SK-N-MC (cell line): Measurements from ENCODE around the gene INF2.

Experiments
- DNase-seq: peaks from one replicate; pipeline ENCODE4 v3.0.0-alpha.2; 2011; ENCODE audit warnings: low read depth, low spot score
- H3K27ac ChIP-seq: fragments of 200-600 bp; sonication (generic); 2 replicates; pipeline ENCODE4 v1.5.1; 2016; ENCODE audit warnings: mixed run types
- H3K36me3 ChIP-seq: fragments of 200-600 bp; sonication (generic); 2 replicates; pipeline ENCODE4 v1.6.1; 2017; ENCODE audit warnings: antibody characterized with exemption, low read length, mixed read lengths; ENCODE audit not compliant: insufficient read depth
- H3K4me3 ChIP-seq: fragments of 200-600 bp; sonication (generic); 2 replicates; pipeline ENCODE4 v1.5.1; 2016
- H3K9ac ChIP-seq: fragments of 200-600 bp; sonication (generic); 2 replicates; pipeline ENCODE4 v1.8.0; 2017; ENCODE audit warnings: mixed run types, mixed read lengths; ENCODE audit not compliant: insufficient read length
- H3K9me3 ChIP-seq: fragments of 200-600 bp; sonication (generic); 2 replicates; pipeline ENCODE4 v1.6.1; 2017; ENCODE audit warnings: low read depth, mild to moderate bottlenecking, antibody characterized with exemption, low read length, moderate library complexity, mixed read lengths
- EZH2 ChIP-seq: fragments of 200-600 bp; sonication (generic); IDR thresholded peaks from one replicate; pipeline ENCODE4 v1.6.1; 2017; ENCODE audit warnings: antibody characterized with exemption
- FOXP2 ChIP-seq: optimal IDR thresholded peaks from 2 replicates; pipeline ENCODE3; 2011; ENCODE audit warnings: mild to moderate bottlenecking, moderate library complexity; ENCODE audit not compliant: insufficient read depth; ENCODE audit errors: extremely low read length, control extremely low read depth
- POLR2AphosphoS5 ChIP-seq: IDR thresholded peaks from 2 replicates; pipeline ENCODE4 v1.6.1; 2012; ENCODE audit warnings: mild to moderate bottlenecking, low read depth, low read length, borderline replicate concordance

INF2 gene

DNA sequence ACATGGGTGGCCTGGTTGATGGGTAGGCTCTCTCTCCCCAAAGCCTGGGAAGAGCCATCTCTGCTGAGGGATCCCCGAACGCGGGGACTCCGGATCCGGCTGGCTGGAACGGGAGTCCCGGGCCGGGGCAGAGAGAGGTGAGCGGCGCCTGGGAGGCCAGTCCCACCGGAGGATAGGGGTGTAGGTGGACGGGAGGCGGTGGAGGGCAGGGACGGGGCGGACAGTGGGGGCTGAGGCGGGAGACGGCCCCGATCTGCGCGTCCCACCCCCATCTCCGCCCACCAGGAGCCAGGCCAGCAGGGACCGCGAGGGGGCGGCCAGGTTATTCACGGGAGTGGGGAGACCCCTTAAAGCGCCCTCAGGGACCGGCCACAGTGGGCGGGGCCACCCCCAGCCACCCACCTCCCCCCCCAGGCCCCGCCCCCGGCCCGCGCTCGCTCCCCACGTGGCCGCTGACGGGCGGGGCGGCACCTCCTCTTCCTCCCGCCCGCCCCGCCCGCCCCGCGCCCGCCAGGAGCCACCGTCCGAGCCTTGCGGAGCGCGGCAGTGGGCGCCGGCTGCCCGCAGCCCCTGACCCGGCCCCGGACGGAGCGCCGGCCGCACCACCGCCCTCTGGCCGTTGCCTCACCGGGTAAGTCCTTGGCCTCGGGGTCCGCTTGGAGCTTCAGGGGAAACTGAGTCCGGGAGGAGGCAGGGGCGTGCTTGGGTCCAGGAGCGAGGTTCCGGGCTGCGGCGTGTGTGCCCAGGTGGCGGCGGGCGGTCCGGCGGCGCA lies at the start of gene INF2:
TSS of gene INF2 (plus strand) at position 510 of the 772 bp plus-strand sequence. CDS start 11,748 bp downstream, outside the sequence.
- DNase-seq: no peak

DNA sequence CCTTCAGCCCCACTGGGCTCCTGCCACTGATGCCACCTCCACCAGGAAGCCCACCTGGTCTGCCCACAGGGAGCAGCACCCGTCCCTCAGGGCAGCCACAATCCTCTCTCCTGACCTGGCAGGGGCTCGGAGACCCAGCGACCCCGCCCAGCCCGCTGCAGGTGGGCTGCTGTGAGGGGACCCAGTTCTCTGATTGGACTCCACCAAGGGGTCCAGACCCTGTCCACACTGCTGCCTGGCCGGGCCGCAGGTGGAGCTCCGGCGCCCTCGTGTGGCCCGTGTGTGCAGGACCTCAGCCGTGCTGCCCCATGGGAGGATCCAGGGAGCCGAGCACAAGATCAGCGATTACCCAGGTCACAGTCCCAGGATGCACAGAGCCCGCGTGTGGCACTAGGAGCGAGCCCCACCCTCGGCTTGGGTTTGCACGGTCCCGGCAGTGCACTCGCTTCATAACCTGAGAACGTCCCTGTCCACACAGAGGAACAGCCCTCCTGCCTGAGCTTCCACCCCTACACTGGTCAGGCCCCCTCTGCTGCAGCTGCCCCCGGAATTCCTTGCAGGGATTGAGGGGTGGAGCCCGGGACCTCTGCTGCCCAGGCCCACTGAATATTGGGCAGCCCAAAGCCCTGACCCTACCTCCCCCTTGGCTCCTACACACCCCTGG lies 49.4 kb upstream of the INF2 start:
- no peaks in the 10 kb centered on the region for H3K36me3 ChIP-seq
- no peaks in the 10 kb centered on the region for H3K9me3 ChIP-seq
- no peak overlapping the region for H3K27ac ChIP-seq
- H3K4me3 ChIP-seq: no peak overlapping the region
- TF ChIP-seq FOXP2 (no peak), EZH2 (no peak), POLR2AphosphoS5 (no peak)
- no peak for DNase-seq
- H3K9ac ChIP-seq: no peak overlapping the region

More for the DNA sequence above, at the start of gene INF2:
- Histone ChIP-seq H3K36me3 (no peaks in the 10 kb centered on the region), H3K4me3 (peak within 1 kb of the TSS; percentile 85), H3K27ac (no peak within 1 kb of the TSS), H3K9ac (peak within 1 kb of the TSS; percentile 81), H3K9me3 (no peaks in the 10 kb centered on the region)
- TF ChIP-seq FOXP2: no peak
- TF ChIP-seq POLR2AphosphoS5: no peak; the same call in 1 of the 2 replicates
- TF ChIP-seq EZH2: no peak

DNA sequence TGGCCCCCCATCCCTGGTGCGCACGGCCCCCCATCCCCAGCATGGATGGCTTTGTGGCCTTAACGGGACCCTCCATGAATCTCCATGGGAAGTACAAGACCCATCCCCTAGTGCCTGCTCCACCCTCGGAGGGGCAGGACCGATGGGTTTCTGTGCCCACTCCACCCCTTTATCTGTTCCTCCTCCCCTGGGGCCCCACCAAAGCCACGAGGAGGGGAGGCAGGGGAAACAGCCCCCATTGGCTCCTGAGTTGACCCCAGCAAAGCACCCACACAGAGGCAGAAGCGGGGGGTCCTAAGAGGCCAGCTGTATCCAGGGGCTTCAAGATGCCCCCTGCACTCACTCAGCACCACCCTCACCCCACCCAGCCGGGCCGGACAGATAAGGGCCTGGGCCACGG lies 48.7 kb upstream of the INF2 start:
- H3K9me3 ChIP-seq: no peaks in the 10 kb centered on the region
- H3K27ac ChIP-seq: no peak overlapping the region
- no peak overlapping the region for H3K4me3 ChIP-seq
- DNase-seq: no peak
- no peaks in the 10 kb centered on the region for H3K36me3 ChIP-seq
- H3K9ac ChIP-seq: no peak overlapping the region
- TF ChIP-seq POLR2AphosphoS5: no peak

DNA sequence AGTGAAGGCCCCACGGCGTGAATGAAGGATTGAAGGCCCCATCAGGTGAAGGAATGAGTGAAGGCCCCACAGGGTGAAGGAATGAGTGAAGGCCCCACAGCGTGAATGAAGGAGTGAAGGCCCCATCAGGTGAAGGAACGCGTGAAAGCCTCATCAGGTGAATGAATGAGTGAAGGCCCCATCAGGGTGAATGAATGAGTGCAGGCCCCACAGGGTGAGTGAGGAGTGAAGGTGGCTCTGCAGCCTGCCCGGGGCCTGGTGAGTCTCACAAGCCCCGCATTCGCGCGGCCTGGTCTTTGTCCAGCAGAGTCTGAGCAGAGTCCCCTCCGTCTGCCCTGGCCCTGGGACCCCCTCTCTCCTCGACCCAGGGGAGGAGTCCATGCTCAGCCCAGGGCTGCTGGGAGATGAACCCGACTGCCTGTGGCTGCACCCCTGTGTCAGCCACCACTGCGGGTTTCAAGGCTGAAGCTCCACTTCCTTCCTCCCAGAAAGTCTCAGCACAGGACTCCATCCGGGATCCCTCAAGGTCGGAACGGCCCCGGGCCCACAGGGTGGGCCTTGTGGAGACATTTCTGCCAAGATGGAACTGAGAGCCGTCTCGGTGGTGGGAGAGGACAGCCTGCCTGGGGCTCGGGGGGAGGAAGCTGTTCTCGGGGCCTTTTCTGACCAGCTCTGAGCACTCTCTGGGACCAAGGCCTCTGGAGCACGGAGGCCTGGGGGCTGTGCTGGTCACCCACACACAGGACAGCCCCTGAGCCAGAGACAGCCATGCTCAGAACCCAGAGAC lies 47.5 kb upstream of the INF2 start:
- Histone ChIP-seq H3K4me3 (no peak overlapping the region), H3K27ac (no peak overlapping the region), H3K9me3 (no peaks in the 10 kb centered on the region), H3K9ac (no peak overlapping the region), H3K36me3 (no peaks in the 10 kb centered on the region)
- TF ChIP-seq EZH2 (no peak), POLR2AphosphoS5 (no peak), FOXP2 (no peak)
- DNase-seq: no peak

DNA sequence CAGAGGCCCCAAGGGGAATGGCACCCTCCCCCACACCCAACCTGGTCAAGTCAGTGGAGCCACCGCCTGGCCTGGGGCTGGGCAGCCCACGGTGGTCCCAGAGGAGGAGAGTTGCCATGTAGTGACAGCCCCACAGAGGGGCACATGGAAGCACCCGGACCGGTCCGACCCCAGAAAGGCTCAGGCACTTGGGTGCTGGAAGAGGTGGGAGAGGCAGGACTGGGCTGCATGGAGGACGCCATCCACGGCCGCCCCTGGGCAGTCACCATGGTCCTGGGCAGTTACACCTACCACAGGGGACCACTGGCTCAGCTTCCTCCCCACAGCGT lies 46.9 kb upstream of the INF2 start:
- H3K9me3 ChIP-seq: no peaks in the 10 kb centered on the region
- H3K27ac ChIP-seq: no peak overlapping the region
- H3K36me3 ChIP-seq: no peaks in the 10 kb centered on the region
- H3K4me3 ChIP-seq: no peak overlapping the region
- TF ChIP-seq POLR2AphosphoS5 (no peak), EZH2 (no peak), FOXP2 (no peak)
- no peak for DNase-seq
- no peak overlapping the region for H3K9ac ChIP-seq

DNA sequence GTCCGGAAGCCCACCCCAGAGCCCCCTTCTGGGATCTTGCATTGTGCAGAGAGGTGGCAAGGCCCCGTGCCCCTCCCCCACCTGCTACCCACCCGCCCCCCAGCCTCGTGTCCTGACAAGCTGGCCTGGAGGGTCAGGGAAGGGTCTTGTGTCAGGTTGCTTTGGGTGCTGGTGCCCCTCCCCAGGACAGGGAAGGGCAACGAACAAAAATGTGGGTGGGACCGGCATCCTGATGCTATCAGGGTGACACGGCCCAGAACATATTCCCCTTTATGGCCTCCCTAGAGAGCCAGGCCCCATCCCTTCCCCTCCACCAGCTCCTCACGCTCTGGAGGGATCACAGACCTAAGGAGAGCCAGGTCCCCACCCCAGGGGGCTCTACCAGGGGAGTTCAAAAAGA lies 46.1 kb upstream of the INF2 start:
- Histone ChIP-seq H3K4me3 (no peak overlapping the region), H3K27ac (no peak overlapping the region), H3K9me3 (no peaks in the 10 kb centered on the region), H3K9ac (no peak overlapping the region), H3K36me3 (no peaks in the 10 kb centered on the region)
- no peak for TF ChIP-seq FOXP2
- TF ChIP-seq EZH2: no peak
- TF ChIP-seq POLR2AphosphoS5: no peak
- no peak for DNase-seq

DNA sequence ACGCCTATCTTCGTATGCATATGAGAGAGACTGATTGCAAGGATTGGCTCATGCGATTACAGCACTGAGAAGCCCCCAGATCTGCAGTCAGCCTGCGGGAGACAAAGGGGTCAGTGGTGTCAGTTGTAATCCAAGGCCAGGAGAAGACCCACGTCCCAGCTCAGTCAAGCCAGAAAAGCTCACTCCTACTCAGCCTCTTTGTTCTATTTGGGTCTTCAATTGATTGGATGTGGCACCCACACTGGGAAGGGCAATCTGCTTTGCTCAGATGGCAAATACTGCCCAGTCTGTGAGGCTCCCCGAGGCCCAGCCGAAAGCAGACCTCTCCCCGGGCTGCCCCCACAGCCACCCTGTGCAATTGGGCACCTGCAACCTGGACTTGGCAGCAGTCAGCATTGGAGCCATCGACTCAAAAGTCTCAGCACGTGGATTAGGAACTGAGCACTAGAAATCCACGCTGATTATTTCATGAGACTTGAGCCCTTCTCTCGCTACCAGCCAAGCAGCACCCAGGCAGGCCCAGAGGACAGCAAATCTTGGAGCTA lies 45.3 kb upstream of the INF2 start:
- no peak for DNase-seq
- no peak overlapping the region for H3K27ac ChIP-seq
- no peak overlapping the region for H3K4me3 ChIP-seq
- no peaks in the 10 kb centered on the region for H3K9me3 ChIP-seq
- no peak overlapping the region for H3K9ac ChIP-seq
- TF ChIP-seq POLR2AphosphoS5 (no peak), EZH2 (no peak), FOXP2 (no peak)
- no peaks in the 10 kb centered on the region for H3K36me3 ChIP-seq

DNA sequence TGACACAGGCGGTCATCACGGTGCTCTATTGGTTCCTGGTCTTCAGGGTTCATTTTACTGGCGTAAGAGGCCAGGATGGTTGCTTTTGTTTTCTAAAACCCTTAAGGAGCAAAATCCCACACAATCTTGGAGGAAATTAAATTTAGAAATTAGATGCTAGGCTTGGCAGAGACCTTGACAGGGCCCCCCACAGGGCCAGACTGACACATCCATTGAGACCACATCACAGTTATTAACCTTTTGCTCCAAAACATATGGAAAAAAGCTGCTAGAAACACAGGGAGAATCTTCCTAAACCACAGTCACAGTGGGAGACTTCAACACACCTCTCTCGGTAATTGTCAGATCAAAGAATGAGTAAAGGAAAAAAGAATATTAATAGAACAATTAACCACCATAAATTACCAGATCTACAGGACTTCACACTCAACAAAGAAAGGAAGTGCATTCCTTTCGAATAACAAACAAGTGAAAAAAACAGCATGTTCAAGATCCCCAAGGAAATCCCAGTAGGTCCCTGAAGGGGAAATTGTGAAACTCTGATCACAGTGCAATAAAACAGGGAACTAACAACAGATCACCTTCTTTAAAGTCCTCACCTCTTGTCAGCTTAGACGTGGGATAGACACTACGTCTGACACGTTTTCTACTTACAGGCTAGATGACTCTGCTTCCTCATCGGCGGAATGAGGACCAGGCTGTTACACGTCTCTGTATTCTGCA lies 44.6 kb upstream of the INF2 start:
- Histone ChIP-seq H3K36me3 (no peaks in the 10 kb centered on the region), H3K27ac (no peak overlapping the region), H3K9ac (no peak overlapping the region), H3K4me3 (no peak overlapping the region), H3K9me3 (no peaks in the 10 kb centered on the region)
- DNase-seq: no peak
- no peak for TF ChIP-seq EZH2
- no peak for TF ChIP-seq FOXP2
- TF ChIP-seq POLR2AphosphoS5: no peak
